Psoas muscle (tissue), 8 donors: ENCODE data around the gene MBNL3. TPM values are rescaled to one million over a fixed set of nuclear protein-coding genes. Genes with fewer than 3 reads are reported as not detected.

ENCODE experiments used
- ATAC-seq, 4 donors: fragments of 200-7000 bp; cut with Tn5 transposase; one replicate each; pipeline ENCODE4 v1.9.1; 2020; ENCODE audit warnings: moderate library complexity in 3 of 4, mild to moderate bottlenecking in 2 of 4
- DNase-seq, 2 donors: peaks; one replicate each; pipeline ENCODE4 v3.0.0-alpha.2; 2020
- H3K27ac ChIP-seq: fragments of 200-600 bp; one replicate; pipeline ENCODE4 v1.8.0; 2022
- H3K27me3 ChIP-seq, 3 donors: fragments of 200-600 bp in 1 of 3; one replicate each; pipeline versions ENCODE4 v1.6.1 to v1.8.0; 2013 to 2022; ENCODE audit warnings: low read length in 2 of 3, mild to moderate bottlenecking in 2 of 3, moderate library complexity in 1 of 3; ENCODE audit not compliant: insufficient read depth in 3 of 3
- H3K36me3 ChIP-seq, 2 donors: fragments of 200-600 bp in 1 of 2; one replicate each; pipeline versions ENCODE4 v1.6.1 to v1.8.0; 2013 to 2022; ENCODE audit warnings: low read depth in 1 of 2, mild to moderate bottlenecking in 1 of 2, moderate library complexity in 1 of 2; ENCODE audit not compliant: insufficient read depth in 1 of 2
- H3K4me1 ChIP-seq: fragments of 200-600 bp; one replicate; pipeline ENCODE4 v1.8.0; 2022
- H3K4me3 ChIP-seq: fragments of 200-600 bp; one replicate; pipeline ENCODE4 v1.8.0; 2022; ENCODE audit warnings: mild to moderate bottlenecking
- H3K9me3 ChIP-seq: fragments of 200-600 bp; one replicate; pipeline ENCODE4 v1.8.0; 2022
- CTCF ChIP-seq: fragments of 200-600 bp; IDR thresholded peaks from one replicate; pipeline ENCODE4 v1.8.0; 2022; ENCODE audit warnings: antibody characterized with exemption
- WGBS, 3 donors: extraction: QIAGEN DNeasy Blood & Tissue Kit; methylation state at CpG; one replicate each; pipeline versions ENCODE4 v1.1.6 to v1.1.7; 2013; 5-methylcytosine and 5-hydroxymethylcytosine counted together
- intact Hi-C, 2 donors: fragments of 100-400 bp; cut with DNase I; formaldehyde crosslinking; loops; one replicate each; pipeline versions ENCODE4 v1.11.0 to v1.14.2; 2022
- polyA plus RNA-seq, 3 donors: library from polyadenylated mRNA; stranded (reverse); fragments of 200-250 nt; gene quantifications; one replicate each; pipeline ENCODE4 v1.2.3, GENCODE V29; 2013
- total RNA-seq, 4 donors: library from RNA; stranded (reverse); fragmentation: NEBNext Ultra II Directional in 2 of 4; extraction: Animal tissue kit (Norgen Biotek cat#: 25700) in 2 of 4; gene quantifications; one replicate each; pipeline versions ENCODE4 v1.2.1 to v1.2.4, GENCODE V29; 2021 to 2023
- donor health status: healthy with polysubstance abuse.
- donor health status: DM: no; HTN: no; CAD: no; lungs with moderate emphysema.
- donor health status: Bipolar disorder and iron deficiency.
- donor health status: healthy.
- donor health status: DM: yes; HTN: yes; CAD: no.
- donor health status: DM: no; HTN: no; CAD: no.
- donor health status: DM: no; HTN: no; CAD: no.
- donor health status: DM: yes; HTN: yes; CAD: no.

Gene MBNL3
- total and polyA plus RNA-seq, 7 donors: 0.25 to 2.6 (median 2.2) TPM

DNA sequence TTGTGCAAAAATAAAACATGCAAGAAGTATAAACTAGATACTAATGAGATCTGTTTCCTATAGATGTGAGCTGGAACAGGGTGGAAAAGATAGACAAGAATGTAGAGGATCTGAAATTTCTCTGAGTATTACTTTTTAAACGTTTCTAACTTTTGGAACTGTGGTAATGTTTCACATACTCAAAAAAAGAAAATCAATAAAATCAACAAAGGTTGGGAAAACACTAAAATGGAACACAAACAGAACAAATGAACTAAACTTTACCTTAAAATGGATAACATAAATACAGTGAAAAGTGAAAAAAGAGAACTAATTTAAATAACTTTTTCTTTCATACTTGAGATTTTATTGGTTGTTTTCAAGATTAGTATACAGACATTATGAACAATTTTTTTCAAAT is 32.0 kb upstream of the MBNL3 start:
- TF ChIP-seq CTCF: no peak
- no peak for ATAC-seq
- 21 to 54% (median 50%) methylated on average over 1 of the region's 1 CpG for WGBS, 3 donors

GRCh38 chrX:132520213-132520612 is 31.4 kb upstream of the MBNL3 start:
- TF ChIP-seq CTCF: no peak
- 66 to 90% (median 85%) methylated on average over 3 of the region's 3 CpGs for WGBS, 3 donors
- no peak for ATAC-seq

More for the DNA sequence above, 32.0 kb upstream of the MBNL3 start:
- Histone ChIP-seq H3K9me3 (no peaks in the 10 kb centered on the region), H3K36me3 (no peaks in the 10 kb centered on the region), H3K4me3 (no peak overlapping the region), H3K27me3 (peaks cover 0 to 4% (median 0%) of the 10 kb centered on the region in 3 donors), H3K4me1 (no peaks in the 10 kb centered on the region), H3K27ac (no peak overlapping the region)
- DNase-seq: no peak
- intact Hi-C loops: no loop called here

DNA sequence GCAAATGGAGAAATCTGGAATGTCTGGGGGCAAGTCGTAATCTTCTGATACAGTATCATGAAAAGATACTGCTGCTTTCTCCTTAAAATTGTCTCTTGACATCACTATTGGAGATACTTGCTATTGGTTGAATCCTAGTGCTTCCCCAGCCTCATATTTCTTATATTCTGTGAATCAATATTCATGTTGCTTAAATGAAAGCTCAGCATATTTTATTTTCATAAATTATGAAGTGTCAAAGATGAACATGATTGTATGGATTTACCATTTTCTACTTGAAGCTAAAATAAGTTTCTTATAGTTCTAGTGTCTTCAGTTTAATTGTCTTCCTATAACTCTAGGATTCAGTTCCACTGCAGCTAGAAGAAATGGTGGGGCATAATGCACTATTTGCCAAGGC is 29.6 kb upstream of the MBNL3 start:
- no peak overlapping the region for H3K27ac ChIP-seq
- H3K27me3 ChIP-seq: peaks cover 0 to 4% (median 0%) of the 10 kb centered on the region in 3 donors
- no peak for ATAC-seq
- WGBS, 3 donors: 75 to 92% (median 89%) methylated on average over 1 of the region's 1 CpG
- TF ChIP-seq CTCF: no peak
- H3K9me3 ChIP-seq: no peaks in the 10 kb centered on the region
- H3K4me3 ChIP-seq: no peak overlapping the region
- no peaks in the 10 kb centered on the region for H3K4me1 ChIP-seq
- DNase-seq: no peak
- intact Hi-C loops: no loop called here
- no peaks in the 10 kb centered on the region for H3K36me3 ChIP-seq

More at GRCh38 chrX:132520213-132520612, 31.4 kb upstream of the MBNL3 start:
- intact Hi-C loops: no loop called here
- Histone ChIP-seq H3K4me1 (no peaks in the 10 kb centered on the region), H3K36me3 (no peaks in the 10 kb centered on the region), H3K9me3 (no peaks in the 10 kb centered on the region), H3K27ac (no peak overlapping the region), H3K4me3 (no peak overlapping the region), H3K27me3 (peaks cover 0 to 4% (median 0%) of the 10 kb centered on the region in 3 donors)
- DNase-seq: no peak

DNA sequence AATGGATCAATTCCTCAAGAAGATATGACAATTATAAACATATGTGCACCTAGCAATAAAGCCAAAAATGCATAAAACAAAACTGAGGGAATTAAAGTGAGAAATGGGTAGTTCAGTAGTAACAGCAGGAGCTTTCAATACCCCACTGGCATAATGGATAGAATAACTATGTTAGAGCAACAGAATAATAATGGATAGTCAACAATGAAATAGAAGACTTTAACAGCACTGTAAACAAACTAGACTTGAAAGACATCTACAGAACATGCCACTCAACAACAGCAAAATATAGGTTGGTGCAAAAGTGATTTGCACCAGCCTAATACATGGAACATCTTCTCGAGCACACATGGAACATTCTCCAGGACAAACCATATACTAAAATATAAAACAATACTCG is 20.0 kb upstream of the MBNL3 start:
- no peak for DNase-seq
- intact Hi-C loops: no loop called here
- Histone ChIP-seq H3K36me3 (no peaks in the 10 kb centered on the region), H3K9me3 (no peaks in the 10 kb centered on the region), H3K4me1 (no peaks in the 10 kb centered on the region), H3K4me3 (no peak overlapping the region), H3K27ac (no peak overlapping the region), H3K27me3 (peaks cover 0 to 7% (median 0%) of the 10 kb centered on the region in 3 donors)
- TF ChIP-seq CTCF: no peak
- no peak for ATAC-seq
- 67 to 100% (median 93%) methylated on average over 2 of the region's 2 CpGs for WGBS, 3 donors

- Histone ChIP-seq H3K27me3 (peaks cover 0 to 7% (median 0%) of the 10 kb centered on the region in 3 donors), H3K9me3 (no peaks in the 10 kb centered on the region), H3K36me3 (no peaks in the 10 kb centered on the region), H3K4me1 (no peaks in the 10 kb centered on the region), H3K27ac (no peak overlapping the region), H3K4me3 (no peak overlapping the region)
- intact Hi-C loops: no loop called here
- DNase-seq (peak in 1 of 2 donors; percentile 14), ATAC-seq (no peak)
- WGBS, 3 donors: 53 to 72% (median 71%) methylated on average over 3 of the region's 3 CpGs
- no peak for TF ChIP-seq CTCF
Measured at GRCh38 chrX:132505116-132505515, 16.3 kb upstream of the MBNL3 start.
